ENCODE data around the gene NUDT16.

NUDT16 gene

DNA sequence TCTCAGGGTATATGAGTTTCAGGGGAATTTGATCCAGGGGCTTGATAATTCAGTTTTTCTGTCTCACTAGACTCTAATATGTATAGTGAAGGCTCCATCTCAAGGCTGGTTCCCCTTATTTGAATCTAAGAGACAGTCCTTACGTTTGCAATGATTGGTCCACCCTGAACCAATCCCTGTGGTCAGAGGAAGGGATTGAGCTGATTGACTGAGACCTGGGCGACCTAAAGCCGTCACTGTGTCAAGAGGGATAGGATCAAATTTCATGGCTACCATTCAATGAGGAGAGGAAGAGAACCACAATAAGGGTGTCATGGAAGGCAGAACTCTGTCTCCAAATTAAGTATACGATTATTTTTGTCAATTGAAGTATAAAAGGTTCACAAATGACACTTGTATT is 16.3 kb downstream of the NUDT16 start:
- Mint-ChIP-seq H3K27ac (no peak overlapping the region), H3K4me3 (no peak overlapping the region), H3K4me1 (ENCODE audit: low read depth) (no peaks in the 10 kb centered on the region), H3K9me3 (no peaks in the 10 kb centered on the region), H3K36me3 (ENCODE audit: low read depth) (no peaks in the 10 kb centered on the region), H3K27me3 (ENCODE audit: low read depth) (peaks cover 6% of the 10 kb centered on the region)

DNA sequence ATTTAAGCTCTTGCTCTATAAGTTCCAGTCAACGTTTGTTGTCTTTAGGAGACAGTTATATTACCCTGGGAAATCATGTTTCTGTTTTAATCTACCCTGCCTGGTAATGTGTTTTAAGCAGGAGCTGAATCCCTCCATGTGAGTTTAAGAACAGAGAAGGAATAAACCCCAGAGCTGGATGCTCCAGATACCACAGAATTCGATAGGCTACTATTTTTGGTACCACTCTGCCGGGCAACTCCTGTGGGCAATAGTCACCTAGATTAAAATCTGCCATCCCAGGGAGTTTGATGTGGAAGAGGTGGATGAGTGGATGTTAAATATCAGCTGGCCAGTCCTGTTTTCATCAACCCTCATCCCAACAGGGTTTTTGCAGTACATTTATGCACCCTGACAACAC is 20.4 kb downstream of the NUDT16 start:
- H3K36me3 Mint-ChIP-seq (ENCODE audit: low read depth): no peaks in the 10 kb centered on the region

DNA sequence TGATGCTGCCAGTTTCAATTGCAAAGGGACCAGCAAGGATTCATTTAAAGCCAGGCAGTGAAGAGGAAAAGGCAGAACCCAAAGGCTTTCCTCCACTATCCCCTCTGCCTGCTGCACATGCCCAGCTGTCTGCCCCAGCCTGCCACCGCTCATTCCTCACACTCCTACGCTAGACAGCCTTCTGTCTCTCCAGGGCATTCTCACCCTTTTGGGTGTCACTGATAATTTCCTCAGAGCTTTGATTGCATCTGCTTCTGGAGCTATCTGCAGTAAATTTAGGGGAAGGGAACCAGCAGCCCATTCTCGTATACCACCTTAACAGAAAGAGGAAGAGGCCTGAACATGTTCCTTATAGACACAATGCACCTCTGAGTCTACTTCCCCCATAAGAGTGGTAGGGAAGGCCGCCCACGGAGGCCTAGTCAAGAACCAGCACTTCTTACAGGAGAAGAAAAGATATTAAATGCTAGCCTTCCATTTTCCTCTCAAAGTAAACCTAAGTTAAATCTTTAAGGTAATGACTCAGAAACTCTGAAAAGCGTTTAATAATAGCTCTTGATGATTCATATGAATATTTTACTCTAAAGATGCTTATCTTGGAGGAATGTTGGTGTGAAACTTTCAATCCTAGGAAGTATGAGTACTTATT is 20.9 kb downstream of the NUDT16 start:
- Mint-ChIP-seq H3K9me3 (no peaks in the 10 kb centered on the region), H3K4me3 (no peak overlapping the region), H3K36me3 (ENCODE audit: low read depth) (no peaks in the 10 kb centered on the region), H3K27ac (no peak overlapping the region), H3K27me3 (ENCODE audit: low read depth) (peaks cover 3% of the 10 kb centered on the region), H3K4me1 (ENCODE audit: low read depth) (no peaks in the 10 kb centered on the region)

More for the DNA sequence above, 20.4 kb downstream of the NUDT16 start:
- no peak overlapping the region for H3K27ac Mint-ChIP-seq
- no peak overlapping the region for H3K4me3 Mint-ChIP-seq
- H3K27me3 Mint-ChIP-seq (ENCODE audit: low read depth): peaks cover 3% of the 10 kb centered on the region
- H3K9me3 Mint-ChIP-seq: no peaks in the 10 kb centered on the region
- H3K4me1 Mint-ChIP-seq (ENCODE audit: low read depth): no peaks in the 10 kb centered on the region

DNA sequence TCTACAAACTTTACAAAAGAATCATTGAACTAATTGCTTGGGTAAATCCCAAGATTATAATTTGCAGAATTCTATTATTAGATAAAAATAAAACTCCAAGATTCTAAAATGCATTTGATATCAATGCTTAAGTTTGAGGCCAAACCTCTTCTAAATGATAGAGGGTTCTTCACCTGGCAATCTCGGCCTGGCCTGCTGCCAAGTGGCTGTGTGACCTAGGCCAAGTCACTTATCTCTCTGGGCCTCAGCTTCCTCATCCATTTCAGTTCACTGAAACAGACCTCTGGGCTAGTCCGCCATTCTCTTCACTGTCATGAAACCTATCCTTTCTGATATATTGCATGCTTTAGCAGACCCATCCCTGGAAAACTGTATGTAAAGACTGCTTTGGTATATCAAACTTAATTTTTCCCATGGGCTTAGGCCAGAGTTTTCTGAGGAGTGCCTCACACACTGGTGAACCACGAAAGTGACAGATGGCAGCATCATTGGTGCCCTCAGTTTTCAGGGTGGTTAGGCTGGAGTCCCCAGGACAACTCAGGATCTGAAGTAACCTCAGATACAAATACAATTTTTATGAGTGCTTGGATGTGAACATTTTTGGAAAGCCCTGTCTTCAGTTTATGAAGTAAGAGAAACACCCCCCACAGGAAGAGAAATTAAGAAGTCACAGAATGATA is 21.8 kb downstream of the NUDT16 start:
- Mint-ChIP-seq H3K27ac (no peak overlapping the region), H3K27me3 (ENCODE audit: low read depth) (no peaks in the 10 kb centered on the region), H3K36me3 (ENCODE audit: low read depth) (no peaks in the 10 kb centered on the region), H3K9me3 (no peaks in the 10 kb centered on the region), H3K4me3 (no peak overlapping the region), H3K4me1 (ENCODE audit: low read depth) (no peaks in the 10 kb centered on the region)

DNA sequence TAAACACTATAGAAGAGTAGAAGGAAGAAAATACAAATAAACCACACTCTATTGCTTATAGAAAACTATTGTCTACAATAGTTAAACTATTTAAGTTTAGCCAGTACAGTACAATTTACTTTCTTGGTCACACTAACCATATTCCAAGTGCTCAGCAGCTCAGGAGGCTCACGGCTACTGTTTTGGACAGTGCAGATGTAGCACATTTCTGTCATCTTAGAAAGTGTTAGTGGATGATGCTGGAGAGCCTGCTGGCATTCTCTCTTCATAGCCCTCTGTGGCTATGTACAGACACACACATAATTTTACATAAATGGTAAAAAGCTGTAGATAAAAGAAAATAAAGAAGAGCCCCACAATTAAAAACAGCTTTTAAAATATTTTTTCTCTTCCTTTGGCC is 23.8 kb downstream of the NUDT16 start:
- no peak overlapping the region for H3K27ac Mint-ChIP-seq
- no peaks in the 10 kb centered on the region for H3K27me3 Mint-ChIP-seq (ENCODE audit: low read depth)
- no peaks in the 10 kb centered on the region for H3K9me3 Mint-ChIP-seq
- no peaks in the 10 kb centered on the region for H3K4me1 Mint-ChIP-seq (ENCODE audit: low read depth)
- no peaks in the 10 kb centered on the region for H3K36me3 Mint-ChIP-seq (ENCODE audit: low read depth)
- H3K4me3 Mint-ChIP-seq: no peak overlapping the region

DNA sequence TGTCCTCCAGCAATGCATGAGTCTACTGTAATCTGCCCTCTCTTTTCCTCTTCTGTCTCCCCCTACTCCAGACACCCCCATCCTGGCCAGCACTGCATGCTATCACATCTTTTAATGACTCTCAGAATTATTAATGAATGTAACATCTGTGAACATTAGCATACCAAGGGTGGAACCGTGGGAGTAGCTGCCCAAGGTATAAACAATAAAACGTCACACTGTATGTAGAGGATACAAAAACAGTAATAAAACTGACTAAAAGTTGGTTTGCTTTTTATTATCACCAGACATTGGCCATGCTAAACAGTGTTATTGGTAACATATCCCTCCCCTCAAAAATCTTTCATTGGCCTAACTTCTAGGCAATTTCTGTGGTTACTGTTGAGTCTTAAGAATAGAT is 24.7 kb downstream of the NUDT16 start:
- Mint-ChIP-seq H3K9me3 (no peaks in the 10 kb centered on the region), H3K36me3 (ENCODE audit: low read depth) (no peaks in the 10 kb centered on the region), H3K4me3 (no peak overlapping the region), H3K4me1 (ENCODE audit: low read depth) (no peaks in the 10 kb centered on the region), H3K27ac (no peak overlapping the region), H3K27me3 (ENCODE audit: low read depth) (no peaks in the 10 kb centered on the region)

DNA sequence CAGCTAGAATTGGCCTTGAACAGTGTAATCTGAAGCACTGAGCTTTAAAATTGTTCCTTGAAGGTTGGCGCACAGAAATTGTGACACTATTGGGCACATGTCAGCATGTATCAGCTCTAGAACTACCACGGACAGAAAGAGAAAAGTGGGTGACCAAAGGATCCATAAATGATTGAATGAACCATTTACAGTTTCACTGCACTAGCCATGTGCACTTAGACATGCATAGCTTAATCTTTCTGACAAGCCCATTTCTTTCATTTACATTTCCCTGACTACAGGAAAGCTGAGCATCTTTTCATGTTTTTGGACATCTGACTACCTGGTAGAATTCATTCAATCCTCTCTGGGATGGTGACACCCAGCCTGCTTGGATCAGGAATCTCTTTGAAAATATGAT is 36.2 kb downstream of the NUDT16 start:
- Mint-ChIP-seq H3K9me3 (peaks cover 3% of the 10 kb centered on the region), H3K4me1 (ENCODE audit: low read depth) (no peaks in the 10 kb centered on the region), H3K27me3 (ENCODE audit: low read depth) (no peaks in the 10 kb centered on the region), H3K4me3 (no peak overlapping the region), H3K27ac (no peak overlapping the region), H3K36me3 (ENCODE audit: low read depth) (no peaks in the 10 kb centered on the region)

DNA sequence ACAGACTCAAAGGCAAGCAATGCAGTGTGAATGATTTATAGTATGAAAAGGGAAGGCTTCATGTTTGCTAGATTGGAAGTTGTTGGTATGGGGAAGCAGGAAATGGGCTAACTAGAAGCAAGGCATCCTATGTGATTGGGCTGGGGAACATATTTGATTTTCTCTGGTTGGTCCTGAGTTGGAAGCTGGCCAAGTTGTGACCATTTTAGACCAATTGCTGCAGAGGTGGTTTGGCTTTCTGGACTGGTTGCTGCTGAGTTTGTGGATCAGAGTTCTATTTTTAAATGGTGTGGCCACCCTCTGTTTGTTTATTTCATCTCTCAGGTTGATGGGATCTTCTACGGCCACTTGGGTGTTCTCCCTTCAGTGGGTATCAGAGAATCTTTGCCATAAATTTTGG is 39.7 kb downstream of the NUDT16 start:
- H3K4me3 Mint-ChIP-seq: no peak overlapping the region
- H3K9me3 Mint-ChIP-seq: no peaks in the 10 kb centered on the region
- H3K4me1 Mint-ChIP-seq (ENCODE audit: low read depth): no peaks in the 10 kb centered on the region
- no peak overlapping the region for H3K27ac Mint-ChIP-seq
- no peaks in the 10 kb centered on the region for H3K36me3 Mint-ChIP-seq (ENCODE audit: low read depth)
- no peaks in the 10 kb centered on the region for H3K27me3 Mint-ChIP-seq (ENCODE audit: low read depth)

DNA sequence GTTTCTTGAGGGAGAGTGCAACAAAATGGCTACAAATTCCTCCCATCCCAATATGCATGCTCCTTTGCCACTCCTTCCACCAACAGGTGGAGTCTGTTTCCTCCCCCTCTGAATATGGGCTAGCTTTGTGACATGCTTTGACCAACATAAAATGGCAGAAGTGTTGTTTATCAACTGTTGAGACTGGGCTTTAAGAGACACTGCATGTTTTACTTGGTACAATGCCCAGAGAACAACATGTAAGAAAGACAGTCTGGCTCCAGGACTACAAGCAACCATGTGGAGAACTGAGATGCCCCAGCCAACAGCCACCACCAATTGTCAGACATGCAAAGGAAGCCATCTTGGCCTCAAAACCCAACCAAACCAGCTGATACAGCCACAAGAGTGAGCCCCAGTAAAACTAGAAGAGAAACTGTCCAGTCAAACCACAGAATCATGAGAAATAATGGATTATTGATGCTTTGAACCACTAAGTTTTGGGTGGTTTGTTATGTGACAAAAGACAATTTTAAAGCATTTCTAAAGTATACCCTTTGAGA is 40.5 kb downstream of the NUDT16 start:
- H3K4me3 Mint-ChIP-seq: no peak overlapping the region
- H3K27ac Mint-ChIP-seq: no peak overlapping the region
- H3K27me3 Mint-ChIP-seq (ENCODE audit: low read depth): no peaks in the 10 kb centered on the region
- no peaks in the 10 kb centered on the region for H3K9me3 Mint-ChIP-seq
- no peaks in the 10 kb centered on the region for H3K4me1 Mint-ChIP-seq (ENCODE audit: low read depth)
- no peaks in the 10 kb centered on the region for H3K36me3 Mint-ChIP-seq (ENCODE audit: low read depth)

DNA sequence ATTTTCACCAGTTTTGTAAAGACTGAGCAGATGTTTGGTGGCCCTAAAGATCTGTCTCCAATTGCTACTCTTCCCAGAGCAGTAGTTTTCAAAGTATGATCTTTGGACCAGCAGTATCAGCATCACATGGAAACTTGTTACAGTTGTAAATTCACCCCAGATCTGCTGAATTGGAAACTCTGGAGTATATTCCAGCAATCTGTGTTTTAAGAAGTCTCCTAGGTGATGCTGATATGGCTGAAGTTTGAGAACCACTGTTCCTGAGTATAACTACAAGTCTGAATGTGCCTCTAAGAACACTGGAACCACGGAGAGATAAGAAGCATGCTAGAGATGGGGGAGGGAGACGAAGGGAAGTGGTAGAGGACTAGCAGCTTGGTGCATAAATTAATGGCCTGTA is 45.7 kb downstream of the NUDT16 start:
- H3K27ac Mint-ChIP-seq: no peak overlapping the region
- H3K4me3 Mint-ChIP-seq: no peak overlapping the region
- no peaks in the 10 kb centered on the region for H3K9me3 Mint-ChIP-seq
- no peaks in the 10 kb centered on the region for H3K36me3 Mint-ChIP-seq (ENCODE audit: low read depth)
- no peaks in the 10 kb centered on the region for H3K27me3 Mint-ChIP-seq (ENCODE audit: low read depth)
- H3K4me1 Mint-ChIP-seq (ENCODE audit: low read depth): no peaks in the 10 kb centered on the region

DNA sequence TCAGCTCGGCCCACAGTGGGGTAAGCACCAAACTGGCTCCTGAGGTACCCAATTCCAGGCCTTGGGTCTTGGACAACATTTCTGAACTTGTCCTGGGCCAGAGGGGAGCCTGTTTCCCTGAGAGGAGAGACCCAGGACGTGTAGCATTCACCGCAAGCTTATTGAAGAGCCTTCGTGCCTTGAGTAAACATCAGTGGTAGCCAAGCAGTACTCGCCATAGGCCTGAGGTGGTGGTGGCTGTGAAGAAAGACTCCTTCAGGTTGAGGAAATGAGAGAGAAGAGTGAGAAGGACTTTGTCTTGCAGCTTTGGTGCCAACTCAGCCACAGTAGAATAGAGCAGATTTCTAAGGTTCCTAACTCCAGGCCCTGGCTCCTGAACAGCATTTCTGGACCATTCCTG is 50.2 kb downstream of the NUDT16 start:
- Mint-ChIP-seq H3K4me3 (no peak overlapping the region), H3K27ac (no peak overlapping the region), H3K27me3 (ENCODE audit: low read depth) (peaks cover 21% of the 10 kb centered on the region), H3K36me3 (ENCODE audit: low read depth) (no peaks in the 10 kb centered on the region), H3K4me1 (ENCODE audit: low read depth) (no peaks in the 10 kb centered on the region), H3K9me3 (no peaks in the 10 kb centered on the region)

DNA sequence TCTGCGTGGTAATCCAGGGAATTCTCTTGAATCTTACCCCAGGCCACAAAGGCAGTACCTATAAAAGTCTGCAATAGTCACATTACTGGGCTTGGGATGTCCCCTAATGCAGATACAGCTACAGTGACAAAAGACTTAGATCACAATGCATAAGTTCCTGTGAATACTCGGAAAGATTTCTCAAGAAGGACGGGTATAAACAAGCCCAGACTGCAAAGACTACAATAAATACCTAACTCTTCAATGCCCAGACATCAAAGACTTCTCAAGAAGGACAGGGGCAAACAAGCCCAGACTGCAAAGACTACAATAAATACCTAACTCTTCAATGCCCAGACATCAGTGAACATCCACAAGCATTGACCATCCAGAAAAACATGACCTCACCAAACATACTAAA is 50.9 kb downstream of the NUDT16 start:
- no peaks in the 10 kb centered on the region for H3K4me1 Mint-ChIP-seq (ENCODE audit: low read depth)
- no peak overlapping the region for H3K27ac Mint-ChIP-seq
- no peak overlapping the region for H3K4me3 Mint-ChIP-seq
- no peaks in the 10 kb centered on the region for H3K36me3 Mint-ChIP-seq (ENCODE audit: low read depth)
- no peaks in the 10 kb centered on the region for H3K9me3 Mint-ChIP-seq
- peaks cover 27% of the 10 kb centered on the region for H3K27me3 Mint-ChIP-seq (ENCODE audit: low read depth)

DNA sequence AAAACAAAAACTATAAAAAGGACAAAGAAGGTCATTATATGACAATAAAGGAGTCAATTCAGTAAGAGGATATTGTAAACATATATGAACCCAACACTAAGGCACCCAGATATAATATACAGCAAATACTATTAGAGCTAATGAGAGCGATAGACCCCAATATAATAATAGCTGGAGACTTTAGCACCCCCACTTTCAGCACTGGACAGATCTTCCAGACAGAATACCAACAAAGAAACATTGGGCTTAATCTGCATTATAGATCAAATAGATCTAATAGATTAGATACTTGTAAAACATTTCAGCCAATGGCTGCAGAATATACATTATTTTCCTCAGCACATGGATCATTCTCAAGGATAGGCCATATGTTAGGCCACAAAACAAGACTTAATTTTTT is 53.4 kb downstream of the NUDT16 start:
- Mint-ChIP-seq H3K27ac (no peak overlapping the region), H3K27me3 (ENCODE audit: low read depth) (peaks cover 31% of the 10 kb centered on the region), H3K4me1 (ENCODE audit: low read depth) (no peaks in the 10 kb centered on the region), H3K9me3 (no peaks in the 10 kb centered on the region), H3K4me3 (no peak overlapping the region), H3K36me3 (ENCODE audit: low read depth) (no peaks in the 10 kb centered on the region)

Measured in T-helper 1 cell treated with Interleukin-12 subunit alpha and Interleukin-12 subunit beta and Interleukin-4 antibody, amounts not matched to agents 30 μg/mL and 1 μg/mL, for 36 hours (primary cell).